ENCODE results near the gene B3GNT3.

B3GNT3 gene

GRCh38 chr19:17859533-17860330 is 64.8 kb downstream of the B3GNT3 start, which contains the start of gene RPL18A:
TSS of gene RPL18A (plus strand) at chr19:17859910. CDS start at chr19:17859957, 47 bp downstream.
- DNase-seq = peak; percentile 74 to 100 (median 99)

DNA sequence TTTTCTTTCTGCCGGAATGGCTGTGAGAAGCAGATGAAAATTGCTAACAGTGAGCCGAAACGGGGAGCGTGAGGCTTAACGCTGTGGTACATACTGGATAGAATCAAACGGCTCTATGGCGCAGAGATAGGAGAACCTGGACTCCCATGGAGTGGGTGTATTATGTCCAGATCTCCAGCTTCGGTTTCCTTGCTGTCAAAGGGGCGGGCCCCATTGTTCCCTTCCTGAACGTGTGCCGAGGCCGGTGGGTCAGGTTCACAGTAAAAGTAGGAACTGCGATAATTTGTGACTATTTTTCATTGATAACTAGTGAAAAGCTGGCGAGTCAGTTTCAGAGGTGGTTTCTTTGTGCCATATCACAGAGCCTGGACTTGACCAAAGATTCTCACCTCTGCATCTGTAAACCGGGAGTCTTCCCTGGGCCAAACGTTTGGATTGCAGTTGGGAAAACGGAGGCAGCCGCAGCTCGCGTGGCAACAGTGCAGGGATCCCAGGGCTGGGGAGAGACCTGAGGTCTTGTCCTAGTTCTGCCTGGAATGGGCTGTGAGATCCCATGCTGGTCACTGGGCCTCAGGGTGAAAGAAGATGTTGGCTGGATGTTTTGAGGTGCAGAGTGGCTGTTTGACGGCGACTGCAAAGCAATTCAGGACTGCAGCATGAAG is 65.5 kb downstream of the B3GNT3 start:
- DNase-seq = peak in 2 of 51 donors; percentile 4 to 29

GRCh38 chr19:17860993-17861360 is 66.0 kb downstream of the B3GNT3 start:
- DNase-seq = no peak

GRCh38 chr19:17861542-17862402 is 66.8 kb downstream of the B3GNT3 start:
- no peak for DNase-seq

DNA sequence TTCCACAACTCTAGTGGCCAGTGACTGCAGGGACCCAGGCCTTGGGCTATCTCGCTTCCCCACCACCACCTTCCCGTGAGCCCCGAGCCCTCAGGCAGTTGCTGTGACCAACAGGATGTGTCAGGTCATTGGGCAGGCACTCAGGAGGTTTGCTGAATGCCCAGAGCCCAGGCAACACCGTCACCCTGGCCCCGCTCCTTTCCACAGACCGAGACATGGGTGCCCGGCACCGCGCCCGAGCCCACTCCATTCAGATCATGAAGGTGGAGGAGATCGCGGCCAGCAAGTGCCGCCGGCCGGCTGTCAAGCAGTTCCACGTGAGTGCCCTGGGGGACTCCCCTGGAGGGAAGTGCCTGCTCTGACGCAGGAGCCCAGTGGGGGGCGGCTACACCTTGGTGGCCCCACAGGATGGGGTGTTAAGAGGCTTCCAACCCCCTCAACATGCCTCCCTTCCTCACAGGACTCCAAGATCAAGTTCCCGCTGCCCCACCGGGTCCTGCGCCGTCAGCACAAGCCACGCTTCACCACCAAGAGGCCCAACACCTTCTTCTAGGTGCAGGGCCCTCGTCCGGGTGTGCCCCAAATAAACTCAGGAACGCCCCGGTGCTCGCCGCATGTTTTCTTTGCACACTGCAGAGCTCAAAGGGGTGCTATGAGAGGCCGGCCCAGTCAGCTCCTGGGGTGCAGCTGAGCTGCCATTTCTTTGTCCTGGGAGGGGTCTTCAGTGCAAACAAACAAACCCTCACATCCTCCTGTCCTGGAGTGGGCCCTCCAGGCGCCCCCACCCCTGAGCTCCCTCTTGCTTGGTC is 68.0 kb downstream of the B3GNT3 start:
- no peak for DNase-seq
